ENCODE measurements around the gene SMARCE1.

The SMARCE1 gene

DNA sequence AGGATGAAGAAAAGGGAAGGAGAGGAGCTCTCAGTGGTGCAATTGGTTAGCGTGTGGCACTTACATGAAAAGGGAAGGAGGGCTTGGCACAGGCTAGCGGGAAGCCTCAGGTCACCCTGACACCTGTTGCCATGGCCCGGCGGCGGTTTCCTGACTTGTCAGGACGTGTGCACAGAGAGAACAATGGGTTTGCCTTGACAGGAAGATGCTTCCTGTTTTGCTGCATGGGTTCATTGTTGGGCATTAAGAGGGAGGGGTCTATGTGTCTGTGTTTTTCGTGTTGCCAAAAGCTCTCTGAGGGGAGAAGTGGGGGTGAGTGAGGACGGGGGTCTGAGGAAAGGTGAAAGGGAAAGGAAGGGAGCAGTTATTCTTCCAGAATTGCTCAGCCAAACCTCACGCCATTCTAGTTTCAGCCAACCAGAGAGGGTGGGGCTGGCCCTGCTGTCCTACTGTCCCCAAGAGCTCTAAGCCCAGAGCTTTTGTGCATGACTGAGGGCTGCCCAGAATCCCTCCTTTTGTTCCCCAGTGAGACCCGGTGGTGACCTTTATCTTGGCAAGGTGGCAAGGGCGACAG, 65.2 kb downstream of the SMARCE1 start:
- no peak for DNase-seq (ENCODE audit: low read depth in 2 of 2)

DNA sequence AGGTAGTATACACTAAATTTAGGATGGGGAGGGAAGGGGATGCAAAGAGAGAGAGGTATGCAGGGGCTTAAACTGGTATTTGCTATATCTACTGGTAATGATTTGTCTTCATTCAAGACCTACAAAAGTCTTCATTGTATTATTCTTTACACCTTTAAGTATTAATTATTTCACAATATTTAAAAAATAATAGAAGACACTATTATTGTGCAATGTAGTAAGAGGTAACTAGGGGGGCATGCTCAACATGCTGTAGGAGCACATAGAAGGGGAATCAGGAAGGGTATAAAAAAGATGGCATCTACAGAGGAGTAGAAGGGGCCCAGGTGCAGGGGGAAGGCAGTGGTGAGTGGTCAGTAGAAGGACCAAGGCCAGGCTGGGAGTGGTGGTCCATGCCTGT, 67.5 kb downstream of the SMARCE1 start:
- no peak for DNase-seq (ENCODE audit: low read depth in 2 of 2)

DNA sequence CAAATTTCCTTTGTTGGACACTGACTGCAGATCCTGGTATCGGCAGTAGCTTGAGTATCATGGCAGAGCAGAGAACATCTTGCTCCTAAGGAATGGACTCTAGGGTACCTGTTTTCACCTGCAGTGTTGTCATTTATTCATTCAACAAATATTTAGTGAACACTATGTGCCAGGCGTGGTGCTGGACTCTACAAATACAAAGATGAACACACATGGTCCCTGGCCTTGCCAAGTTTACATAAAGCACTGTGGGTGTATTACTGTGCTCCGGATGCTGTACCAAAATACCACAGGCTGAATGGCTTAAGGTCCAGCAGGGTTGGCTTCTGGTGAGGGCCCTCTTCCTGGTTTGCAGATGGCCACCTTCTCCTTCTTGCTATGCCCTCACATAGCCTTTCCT, 68.1 kb downstream of the SMARCE1 start:
- no peak for DNase-seq (ENCODE audit: low read depth in 2 of 2)

DNA sequence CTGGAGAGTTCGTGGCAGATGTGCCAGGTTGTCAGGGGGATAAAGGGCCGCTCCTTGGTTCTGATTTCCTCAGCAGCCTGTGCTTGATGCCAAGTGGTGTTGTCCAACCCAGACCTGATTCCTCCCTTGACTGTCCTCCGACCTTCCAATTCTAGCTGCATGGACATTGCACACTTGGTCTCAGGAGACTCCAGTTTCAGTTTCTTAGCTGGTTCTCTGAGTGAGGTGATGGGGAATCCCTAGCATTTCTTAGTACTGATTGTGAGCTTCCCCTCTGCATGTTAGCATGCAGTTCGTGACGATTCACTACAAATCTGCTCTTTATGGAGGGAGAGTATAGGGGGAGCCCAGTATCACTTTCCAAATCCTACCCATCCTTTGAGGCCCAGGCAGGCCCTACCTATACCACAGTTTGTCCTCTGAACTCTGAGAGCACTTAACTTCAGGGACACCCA, 70.0 kb downstream of the SMARCE1 start:
- no peak for DNase-seq (ENCODE audit: low read depth in 2 of 2)

DNA sequence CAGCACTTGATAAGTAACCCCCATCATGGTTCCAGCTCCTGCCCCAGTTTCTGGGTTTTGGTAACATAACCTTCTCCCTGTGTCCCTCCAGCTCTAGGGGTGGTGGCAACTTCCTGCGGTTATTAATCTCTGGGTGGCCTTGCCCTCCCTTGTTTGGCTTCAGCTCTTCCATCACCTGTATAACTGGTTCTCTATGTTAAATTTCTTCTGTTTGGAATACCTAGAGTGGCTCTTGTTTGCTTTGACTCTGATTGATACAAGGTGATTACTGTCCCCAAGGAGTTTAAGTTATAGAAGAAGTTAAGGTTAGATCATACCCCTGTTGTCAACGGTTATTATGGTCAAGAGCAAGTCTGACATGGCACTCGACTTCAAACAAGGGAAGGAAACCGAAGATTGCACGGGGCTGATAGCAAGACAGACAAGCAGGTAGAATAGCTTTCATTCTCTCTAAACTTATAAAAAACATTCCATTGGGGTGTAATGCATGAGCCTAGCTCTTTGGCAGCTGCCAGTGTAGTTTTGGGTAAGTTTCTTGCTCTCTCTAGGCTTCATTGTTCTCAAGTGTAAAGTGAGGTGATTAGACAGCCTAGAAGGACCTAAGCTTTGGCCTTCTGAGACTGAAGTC, 71.4 kb downstream of the SMARCE1 start:
- no peak for DNase-seq (ENCODE audit: low read depth in 2 of 2)

Measured in stimulated activated CD8-positive, alpha-beta memory T cell treated with anti-CD3 and anti-CD28 coated beads, Interleukin-15, amount 100 ng/mL, for 4 hours (primary cell).